ENCODE measurements around the gene MRPL14.

- TF ChIP-seq POLR2A (IDR thresholded peaks at IDR 0.05) (no peak), CTCF (IDR thresholded peaks at IDR 0.05) (no peak)
Observed at GRCh38 chr6:44119704-44120262, 7.5 kb downstream of the MRPL14 start.
